ENCODE data around the gene HBQ1.
"Not testable (repeated sequence)": the region's sequence is repeated elsewhere in the genome, so short reads cannot be mapped to it uniquely, and the experiment has no call there.

Gene HBQ1

GRCh38 chr16:160691-161190 lies 19.5 kb upstream of the HBQ1 start:
- DNase-seq (ENCODE audit: low read depth, low spot score), result no peak

- DNase-seq (ENCODE audit: low read depth, low spot score), result no peak
Observed at GRCh38 chr16:162271-162991, 17.8 kb upstream of the HBQ1 start.

- DNase-seq (ENCODE audit: low read depth, low spot score), result not testable (repeated sequence)
Observed at GRCh38 chr16:163139-163538, 17.1 kb upstream of the HBQ1 start.

- not testable (repeated sequence) for DNase-seq (ENCODE audit: low read depth, low spot score)
Observed at GRCh38 chr16:163696-164095, 16.6 kb upstream of the HBQ1 start.

GRCh38 chr16:164134-164823 lies 16.0 kb upstream of the HBQ1 start:
- not testable (repeated sequence) for DNase-seq (ENCODE audit: low read depth, low spot score)

GRCh38 chr16:164827-165538 lies 15.3 kb upstream of the HBQ1 start:
- DNase-seq (ENCODE audit: low read depth, low spot score), result no peak

GRCh38 chr16:165539-166374 lies 14.5 kb upstream of the HBQ1 start, which contains the start of gene HBM:
Gene HBM (plus strand): TSS chr16:165978. CDS start chr16:165998, 20 bp downstream.
- DNase-seq (ENCODE audit: low read depth, low spot score), result no peak

GRCh38 chr16:166375-167121 lies 13.7 kb upstream of the HBQ1 start:
- no peak for DNase-seq (ENCODE audit: low read depth, low spot score)

GRCh38 chr16:167122-167690 lies 13.1 kb upstream of the HBQ1 start:
- no peak for DNase-seq (ENCODE audit: low read depth, low spot score)

GRCh38 chr16:168424-168823 lies 11.8 kb upstream of the HBQ1 start:
- no peak for DNase-seq (ENCODE audit: low read depth, low spot score)

GRCh38 chr16:169014-169413 lies 11.2 kb upstream of the HBQ1 start:
- DNase-seq (ENCODE audit: low read depth, low spot score), result no peak

- DNase-seq (ENCODE audit: low read depth, low spot score), result peak; percentile 49
Observed at GRCh38 chr16:170088-170507, 10.2 kb upstream of the HBQ1 start.

- no peak for DNase-seq (ENCODE audit: low read depth, low spot score)
Observed at GRCh38 chr16:170788-171187, 9.5 kb upstream of the HBQ1 start.

GRCh38 chr16:172374-172941 lies 7.8 kb upstream of the HBQ1 start, which contains the start of gene HBA2:
Gene HBA2 (plus strand): TSS chr16:172876. CDS start chr16:172913, 37 bp downstream.
- DNase-seq (ENCODE audit: low read depth, low spot score), result not testable (repeated sequence)

GRCh38 chr16:173211-173854 lies 6.9 kb upstream of the HBQ1 start:
- DNase-seq (ENCODE audit: low read depth, low spot score), result not testable (repeated sequence)

GRCh38 chr16:173928-174769 lies 6.1 kb upstream of the HBQ1 start:
- DNase-seq (ENCODE audit: low read depth, low spot score), result peak; percentile 50

- no peak for DNase-seq (ENCODE audit: low read depth, low spot score)
Observed at GRCh38 chr16:175011-175949, 5.0 kb upstream of the HBQ1 start.

Data from astrocyte of the hippocampus (primary cell).